Fibroblast of pulmonary artery (primary cell): ENCODE results near the gene SRPK2.
A peak's percentile ranks its signal among the peaks of the same experiment; 100 is the strongest.

Experiments used
- DNase-seq: peaks from one replicate; pipeline ENCODE4 v3.0.0-alpha.2; 2010; ENCODE audit warnings: low read depth
- H3K4me3 ChIP-seq: replicated peaks from 2 replicates; pipeline ENCODE4 v1.5.1; 2011; ENCODE audit warnings: low read depth, mild to moderate bottlenecking, control low read depth, low read length, moderate library complexity
- TF ChIP-seq, protein P1 (sequence below): IDR thresholded peaks from 2 replicates; pipeline ENCODE4 v1.5.1; 2011; ENCODE audit warnings: mild to moderate bottlenecking, control low read depth, low read length, inconsistent platforms; ENCODE audit errors: missing control alignments

SRPK2 gene

DNA sequence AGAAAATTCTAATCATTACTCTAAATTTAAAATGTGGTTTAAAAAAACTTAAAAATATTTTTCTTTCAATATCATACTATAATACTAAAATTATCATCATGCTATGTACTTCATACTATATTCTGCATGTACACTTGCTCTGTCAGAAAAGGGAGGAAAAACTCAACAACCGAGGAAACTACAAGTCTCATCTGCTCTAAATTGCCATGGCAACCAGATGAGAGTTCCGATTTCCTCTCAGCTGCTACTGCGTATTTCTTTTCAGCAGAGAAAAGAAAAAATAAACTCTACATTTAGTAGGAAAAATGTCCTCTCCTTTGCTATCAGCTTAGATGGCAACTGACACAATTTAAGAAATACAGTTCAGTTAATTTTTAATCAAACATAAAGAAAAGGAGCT is 178.9 kb downstream of the SRPK2 start:
- TF ChIP-seq, protein P1, sequence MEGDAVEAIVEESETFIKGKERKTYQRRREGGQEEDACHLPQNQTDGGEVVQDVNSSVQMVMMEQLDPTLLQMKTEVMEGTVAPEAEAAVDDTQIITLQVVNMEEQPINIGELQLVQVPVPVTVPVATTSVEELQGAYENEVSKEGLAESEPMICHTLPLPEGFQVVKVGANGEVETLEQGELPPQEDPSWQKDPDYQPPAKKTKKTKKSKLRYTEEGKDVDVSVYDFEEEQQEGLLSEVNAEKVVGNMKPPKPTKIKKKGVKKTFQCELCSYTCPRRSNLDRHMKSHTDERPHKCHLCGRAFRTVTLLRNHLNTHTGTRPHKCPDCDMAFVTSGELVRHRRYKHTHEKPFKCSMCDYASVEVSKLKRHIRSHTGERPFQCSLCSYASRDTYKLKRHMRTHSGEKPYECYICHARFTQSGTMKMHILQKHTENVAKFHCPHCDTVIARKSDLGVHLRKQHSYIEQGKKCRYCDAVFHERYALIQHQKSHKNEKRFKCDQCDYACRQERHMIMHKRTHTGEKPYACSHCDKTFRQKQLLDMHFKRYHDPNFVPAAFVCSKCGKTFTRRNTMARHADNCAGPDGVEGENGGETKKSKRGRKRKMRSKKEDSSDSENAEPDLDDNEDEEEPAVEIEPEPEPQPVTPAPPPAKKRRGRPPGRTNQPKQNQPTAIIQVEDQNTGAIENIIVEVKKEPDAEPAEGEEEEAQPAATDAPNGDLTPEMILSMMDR: no peak
- H3K4me3 ChIP-seq: no peak overlapping the region
- peak; percentile 19 for DNase-seq

DNA sequence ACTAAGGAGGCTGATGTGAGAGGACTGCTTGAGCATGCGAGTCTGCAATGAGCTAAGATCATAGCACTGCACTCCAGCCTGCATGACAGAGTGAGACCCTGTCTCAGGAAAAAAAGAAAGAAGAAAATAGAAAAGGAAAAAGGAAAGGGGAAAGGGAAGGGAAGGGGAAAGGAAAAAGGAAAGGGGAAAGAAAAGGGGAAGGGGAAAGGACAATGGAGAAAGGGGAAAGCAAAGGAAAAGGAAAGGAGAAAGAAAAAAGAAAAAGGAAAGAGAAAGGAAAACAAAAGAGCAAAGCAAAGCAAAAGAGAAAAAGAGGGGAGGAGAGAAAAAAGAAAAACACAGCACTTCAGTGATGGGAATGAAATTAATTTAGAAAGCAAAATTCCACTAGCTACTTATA is 179.3 kb downstream of the SRPK2 start:
- H3K4me3 ChIP-seq: no peak overlapping the region
- no peak for DNase-seq
- TF ChIP-seq, protein P1: no peak

DNA sequence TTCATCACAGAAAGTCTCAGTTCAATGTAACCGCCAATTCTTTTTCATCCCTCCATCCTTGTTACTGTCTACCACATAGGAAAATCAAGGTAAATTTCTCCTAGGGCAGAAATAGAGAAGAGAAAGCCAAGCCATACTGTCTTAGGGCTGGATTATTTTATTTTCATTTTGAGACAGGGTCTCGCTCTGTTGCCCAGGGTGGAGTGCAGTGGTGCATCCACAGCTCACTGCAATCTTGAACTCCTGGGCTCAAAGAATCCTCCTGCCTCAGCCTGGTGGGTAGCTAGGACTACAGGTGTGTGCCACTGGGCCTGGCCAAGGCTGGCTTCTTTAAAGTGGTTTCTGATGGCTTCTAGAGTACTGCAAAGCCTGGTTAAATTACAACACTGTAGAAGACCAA is 181.7 kb downstream of the SRPK2 start:
- no peak overlapping the region for H3K4me3 ChIP-seq
- TF ChIP-seq, protein P1: no peak
- DNase-seq: no peak

DNA sequence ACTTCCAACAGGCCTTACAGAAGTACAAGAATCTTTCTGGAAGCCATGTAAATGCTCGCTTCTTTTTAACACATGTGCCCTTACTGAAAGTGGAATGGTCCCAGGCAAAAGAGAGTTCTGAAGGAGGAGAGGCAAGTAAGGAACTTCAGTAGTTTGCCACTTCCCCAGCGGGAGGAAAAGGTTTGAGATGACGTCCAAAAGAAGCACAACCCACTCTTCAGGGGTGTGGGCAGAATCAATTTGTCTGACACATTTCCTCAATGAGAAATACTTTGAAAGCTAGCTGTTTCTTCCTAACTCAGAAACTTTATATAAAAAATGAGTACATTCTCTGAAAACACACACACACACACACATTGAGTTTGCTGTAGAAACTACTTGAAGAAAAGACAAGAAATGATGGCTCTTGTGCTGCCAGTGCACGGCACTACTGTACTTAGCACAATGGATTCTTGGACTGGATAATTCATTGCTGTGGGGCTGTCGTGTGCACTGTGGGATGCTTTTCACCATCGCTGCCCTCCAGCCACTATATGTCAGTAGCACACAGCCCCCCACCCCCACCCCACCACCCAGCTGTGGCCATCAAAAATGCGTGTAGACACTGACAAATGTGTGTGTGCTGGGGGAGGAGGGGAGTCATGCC is 183.0 kb downstream of the SRPK2 start:
- TF ChIP-seq, protein P1: no peak
- no peak overlapping the region for H3K4me3 ChIP-seq
- DNase-seq: peak; percentile 15

DNA sequence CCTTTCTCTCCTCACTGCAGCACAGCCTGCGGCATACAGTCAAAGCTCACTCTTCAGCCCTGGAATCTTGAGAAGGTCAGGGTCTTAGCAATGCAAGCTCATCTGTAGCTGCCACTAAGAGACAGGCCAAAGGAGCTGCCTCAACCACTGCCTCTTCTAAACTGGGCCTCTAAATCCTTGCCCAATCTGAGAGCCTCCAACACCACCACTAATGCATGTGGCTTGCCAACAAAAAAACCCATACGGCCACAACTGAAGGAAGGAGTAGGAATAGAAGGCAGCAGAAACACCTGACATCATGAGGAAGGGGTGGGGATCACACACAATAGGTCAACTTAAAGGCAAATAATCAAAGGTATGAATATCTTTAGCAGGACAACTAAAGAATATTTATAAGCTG is 183.8 kb downstream of the SRPK2 start:
- no peak overlapping the region for H3K4me3 ChIP-seq
- TF ChIP-seq, protein P1: no peak
- no peak for DNase-seq

DNA sequence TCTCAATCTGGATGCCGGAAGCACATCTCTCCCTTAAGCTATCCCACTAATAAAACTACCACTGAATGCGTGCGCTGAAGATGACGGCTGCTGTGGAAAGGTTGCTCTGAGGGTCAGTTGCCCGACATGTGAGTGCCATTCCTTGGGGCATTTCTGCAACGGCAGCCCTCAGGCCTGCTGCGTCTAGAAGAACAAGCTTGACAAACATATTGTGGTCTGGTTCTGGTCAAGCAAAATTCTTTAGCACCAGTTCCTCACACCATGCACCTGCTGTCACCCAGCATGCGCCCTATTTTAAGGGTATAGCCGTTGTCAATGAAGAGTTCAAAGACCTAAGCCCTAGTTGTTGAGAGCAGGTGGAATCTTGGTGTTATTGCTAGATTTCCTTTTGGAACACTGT is 184.2 kb downstream of the SRPK2 start:
- no peak overlapping the region for H3K4me3 ChIP-seq
- DNase-seq: no peak
- TF ChIP-seq, protein P1: no peak

DNA sequence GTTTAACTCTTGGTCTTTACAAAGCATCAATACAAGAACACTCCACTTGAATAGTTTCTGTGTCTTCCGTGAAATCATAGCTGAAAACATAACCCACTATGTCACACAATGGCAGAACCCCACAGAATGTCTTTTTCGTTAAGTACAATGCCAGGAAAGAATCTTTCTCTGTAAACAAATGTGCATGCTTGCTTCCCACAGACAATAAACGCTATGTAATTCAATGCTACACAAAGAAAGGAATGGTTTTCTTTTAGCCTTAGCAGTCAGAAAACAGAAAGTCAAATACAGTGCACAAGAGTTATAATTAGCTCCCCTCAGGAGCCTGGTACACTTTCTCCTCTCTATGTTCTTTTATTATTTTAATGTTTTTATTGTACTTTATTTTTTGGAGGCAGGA is 186.1 kb downstream of the SRPK2 start:
- TF ChIP-seq, protein P1: no peak
- H3K4me3 ChIP-seq: no peak overlapping the region
- DNase-seq: no peak
